Activated CD8-positive, alpha-beta memory T cell treated with anti-CD3 and anti-CD28 coated beads, Interleukin-2, amount 10 ng/mL, durations not matched to agents 7 days and 5 days (primary cell): Measurements from ENCODE around the gene SALL3. TPM values are rescaled to one million over a fixed set of nuclear protein-coding genes. Genes with fewer than 3 reads are reported as not detected.

Experiments
- total RNA-seq, 2 experiments: library from RNA; stranded (reverse); gene quantifications; one replicate each; pipeline ENCODE4 v1.2.3, GENCODE V29; 2021

The SALL3 gene
- total RNA-seq, 2 experiments from 2014 or later, result not detected

Other genes with a start within 250 kb of the SALL3 start
- 10 to 100 TPM; 21.5 to 31.7 TPM for gene ATP9B, start 89.6 kb downstream of the SALL3 start, total RNA-seq